Activated CD8-positive, alpha-beta memory T cell treated with anti-CD3 and anti-CD28 coated beads, Interleukin-2, amount 10 ng/mL, durations not matched to agents 7 days and 5 days (primary cell): ENCODE results near the gene EXOSC7. TPM values are rescaled to one million over a fixed set of nuclear protein-coding genes. Genes with fewer than 3 reads are reported as not detected.

Source experiments
- ATAC-seq: fragments of 150-1000 bp; cut with Tn5 transposase; one replicate; pipeline ENCODE4 v1.10.0; 2021; ENCODE audit warnings: moderate library complexity
- CTCF ChIA-PET: fragments of 350-600 bp; sonication (Branson Sonifier 250); formaldehyde crosslinking; loops from one replicate; lab custom pipeline; 2021; ENCODE audit warnings: antibody characterized with exemption; lab: Charles Lee
- DNase-seq: peaks from one replicate; pipeline ENCODE4 v3.0.0-alpha.2; 2020
- H3K27ac Mint-ChIP-seq: one replicate; pipeline ENCODE4 v1.8.0; 2021; ENCODE audit warnings: mild to moderate bottlenecking, mixed read lengths
- H3K27me3 Mint-ChIP-seq: one replicate; pipeline ENCODE4 v1.8.0; 2021; ENCODE audit warnings: mixed read lengths
- H3K36me3 Mint-ChIP-seq: one replicate; pipeline ENCODE4 v1.8.0; 2021; ENCODE audit warnings: mild to moderate bottlenecking, mixed read lengths
- H3K4me1 Mint-ChIP-seq: one replicate; pipeline ENCODE4 v1.8.0; 2021; ENCODE audit warnings: mixed read lengths
- H3K4me3 Mint-ChIP-seq: one replicate; pipeline ENCODE4 v1.8.0; 2021; ENCODE audit warnings: mild to moderate bottlenecking, moderate library complexity, mixed read lengths
- H3K9me3 Mint-ChIP-seq: one replicate; pipeline ENCODE4 v1.8.0; 2022; ENCODE audit warnings: low read depth, mixed read lengths
- total RNA-seq, 2 experiments: library from RNA; stranded (reverse); gene quantifications; one replicate each; pipeline ENCODE4 v1.2.3, GENCODE V29; 2021

EXOSC7 gene
- total RNA-seq, 2 experiments from 2014 or later: 51.3 to 66.1 TPM

DNA sequence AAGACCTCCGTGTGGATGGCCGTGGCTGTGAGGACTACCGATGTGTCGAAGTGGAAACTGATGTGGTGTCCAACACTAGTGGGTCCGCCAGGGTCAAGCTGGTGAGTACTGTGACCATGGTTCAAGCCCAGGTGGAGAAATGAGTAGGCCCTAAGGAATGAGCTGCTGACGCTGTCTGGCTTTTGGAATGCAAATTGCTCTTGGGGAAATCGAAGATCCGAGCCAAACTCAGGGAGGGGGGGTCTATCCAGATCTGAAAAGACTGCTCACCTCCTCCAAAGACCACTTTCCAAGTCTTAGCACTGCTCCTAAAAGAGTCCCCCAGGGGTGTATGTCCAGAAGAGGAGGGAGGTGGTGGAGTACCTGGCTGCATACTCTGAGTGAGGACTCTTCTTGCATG, 13.1 kb downstream of the EXOSC7 start:
- CTCF ChIA-PET: interaction anchor here (0.9 to 1.1 kb wide), 2 partner anchors 12 to 22 kb away, joined by 3 to 5 read pairs; no protein-coding TSS in a partner anchor
- Mint-ChIP-seq H3K4me1 (peaks cover 30% of the 10 kb centered on the region), H3K27ac (no peak overlapping the region), H3K27me3 (no peaks in the 10 kb centered on the region), H3K36me3 (peaks cover 40% of the 10 kb centered on the region), H3K4me3 (no peak overlapping the region), H3K9me3 (no peaks in the 10 kb centered on the region)
- DNase-seq (no peak), ATAC-seq (no peak)

- H3K27me3 Mint-ChIP-seq: no peaks in the 10 kb centered on the region
- H3K4me1 Mint-ChIP-seq: peaks cover 27% of the 10 kb centered on the region
- H3K36me3 Mint-ChIP-seq: peaks cover 43% of the 10 kb centered on the region
- no peak overlapping the region for H3K27ac Mint-ChIP-seq
- ATAC-seq (no peak), DNase-seq (no peak)
- CTCF ChIA-PET: no interaction called here
- H3K9me3 Mint-ChIP-seq: no peaks in the 10 kb centered on the region
- H3K4me3 Mint-ChIP-seq: no peak overlapping the region
Measured at GRCh38 chr3:44989636-44990373, 13.8 kb downstream of the EXOSC7 start.

GRCh38 chr3:44991326-44991725, 15.3 kb downstream of the EXOSC7 start:
- ATAC-seq (no peak), DNase-seq (no peak)
- peaks cover 25% of the 10 kb centered on the region for H3K4me1 Mint-ChIP-seq
- H3K36me3 Mint-ChIP-seq: peaks cover 40% of the 10 kb centered on the region
- H3K4me3 Mint-ChIP-seq: no peak overlapping the region
- no peaks in the 10 kb centered on the region for H3K9me3 Mint-ChIP-seq
- no peaks in the 10 kb centered on the region for H3K27me3 Mint-ChIP-seq
- CTCF ChIA-PET: interaction anchor here (1.2 to 2.9 kb wide), 3 partner anchors 9 to 16 kb away, joined by 4 to 17 read pairs (median 5); partner anchors contain the start of genes EXOSC7 and ZDHHC3
- peak overlapping the region; percentile 49 for H3K27ac Mint-ChIP-seq

- Mint-ChIP-seq H3K9me3 (no peaks in the 10 kb centered on the region), H3K27ac (no peak overlapping the region), H3K4me1 (peaks cover 29% of the 10 kb centered on the region), H3K27me3 (no peaks in the 10 kb centered on the region), H3K4me3 (no peak overlapping the region), H3K36me3 (peaks cover 47% of the 10 kb centered on the region)
- CTCF ChIA-PET: interaction anchor here (0.7 to 2.9 kb wide), 9 partner anchors 8 to 217 kb away, joined by 3 to 17 read pairs (median 4); partner anchors contain the start of genes EXOSC7 and ZDHHC3
- ATAC-seq (no peak), DNase-seq (no peak)
Measured at GRCh38 chr3:44992555-44993470, 16.8 kb downstream of the EXOSC7 start.

GRCh38 chr3:44993471-44994205, 17.6 kb downstream of the EXOSC7 start:
- H3K36me3 Mint-ChIP-seq: peaks cover 50% of the 10 kb centered on the region
- no peak for ATAC-seq

GRCh38 chr3:44995142-44995770, 19.2 kb downstream of the EXOSC7 start:
- H3K4me3 Mint-ChIP-seq: no peak overlapping the region
- H3K36me3 Mint-ChIP-seq: peaks cover 60% of the 10 kb centered on the region
- peaks cover 29% of the 10 kb centered on the region for H3K4me1 Mint-ChIP-seq
- CTCF ChIA-PET: interaction anchor here (0.5 to 1.1 kb wide), 2 partner anchors 10 to 1380 kb away, joined by 3 read pairs; no protein-coding TSS in a partner anchor
- peak overlapping the region; percentile 46 for H3K27ac Mint-ChIP-seq
- no peaks in the 10 kb centered on the region for H3K27me3 Mint-ChIP-seq
- H3K9me3 Mint-ChIP-seq: no peaks in the 10 kb centered on the region
- DNase-seq (no peak), ATAC-seq (no peak)

More at GRCh38 chr3:44993471-44994205, 17.6 kb downstream of the EXOSC7 start:
- H3K4me3 Mint-ChIP-seq: no peak overlapping the region
- no peaks in the 10 kb centered on the region for H3K9me3 Mint-ChIP-seq
- no peaks in the 10 kb centered on the region for H3K27me3 Mint-ChIP-seq
- no peak for DNase-seq
- peaks cover 29% of the 10 kb centered on the region for H3K4me1 Mint-ChIP-seq
- CTCF ChIA-PET: interaction anchor here (0.9 to 2.9 kb wide), 2 partner anchors 18 to 217 kb away, joined by 3 to 17 read pairs; partner anchors contain the start of genes EXOSC7 and ZDHHC3
- H3K27ac Mint-ChIP-seq: no peak overlapping the region

DNA sequence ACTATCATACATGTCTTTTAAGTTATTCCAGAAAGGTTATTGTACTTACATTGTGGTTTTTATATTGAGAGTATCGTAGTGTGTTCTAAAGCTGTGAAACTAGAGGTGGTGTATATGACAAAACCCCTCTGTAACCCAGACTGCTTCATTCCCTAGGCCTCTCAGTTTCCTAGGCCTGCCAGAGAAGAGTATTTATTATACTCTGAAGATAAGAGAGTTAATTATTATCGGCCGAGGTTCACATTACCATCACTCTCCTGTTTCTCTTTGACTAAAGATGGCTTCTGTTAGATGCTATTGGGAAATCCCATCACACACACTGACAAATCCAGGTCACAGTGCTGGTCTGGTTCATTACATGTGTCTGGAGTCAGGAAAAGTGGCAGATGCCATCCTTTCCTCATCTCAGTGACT, 20.5 kb downstream of the EXOSC7 start:
- Mint-ChIP-seq H3K4me1 (peaks cover 30% of the 10 kb centered on the region), H3K36me3 (peaks cover 57% of the 10 kb centered on the region), H3K27ac (no peak overlapping the region), H3K9me3 (no peaks in the 10 kb centered on the region), H3K4me3 (no peak overlapping the region), H3K27me3 (no peaks in the 10 kb centered on the region)
- ATAC-seq: no peak
- CTCF ChIA-PET: no interaction called here
- DNase-seq: no peak

DNA sequence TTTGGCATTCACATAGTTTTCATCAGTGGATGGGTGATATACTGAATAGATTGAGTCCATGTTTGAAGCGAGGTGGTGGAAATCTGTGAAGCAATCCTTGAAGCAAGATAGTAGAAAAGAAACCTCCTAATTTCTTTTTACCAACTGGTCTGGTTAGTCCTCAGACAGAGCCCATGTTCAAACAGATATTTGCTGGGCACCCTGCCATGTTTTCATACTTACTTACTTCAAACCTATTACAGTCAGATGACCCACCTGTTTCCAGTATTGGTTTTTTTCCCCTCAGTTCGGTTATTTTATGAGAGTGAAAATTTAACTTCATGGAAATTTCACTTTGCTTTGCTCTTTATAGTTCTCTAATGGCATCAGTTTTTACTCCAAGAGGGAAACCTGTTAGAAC, 23.7 kb downstream of the EXOSC7 start:
- DNase-seq (no peak), ATAC-seq (no peak)
- no peak overlapping the region for H3K4me3 Mint-ChIP-seq
- CTCF ChIA-PET: interaction anchor here (1.2 kb wide), 1 partner anchor 13 kb away, joined by 3 read pairs; no protein-coding TSS in a partner anchor
- H3K27me3 Mint-ChIP-seq: no peaks in the 10 kb centered on the region
- peaks cover 20% of the 10 kb centered on the region for H3K4me1 Mint-ChIP-seq
- peak overlapping the region; percentile 19 for H3K27ac Mint-ChIP-seq
- peaks cover 55% of the 10 kb centered on the region for H3K36me3 Mint-ChIP-seq
- peaks cover under 1% of the 10 kb centered on the region for H3K9me3 Mint-ChIP-seq

DNA sequence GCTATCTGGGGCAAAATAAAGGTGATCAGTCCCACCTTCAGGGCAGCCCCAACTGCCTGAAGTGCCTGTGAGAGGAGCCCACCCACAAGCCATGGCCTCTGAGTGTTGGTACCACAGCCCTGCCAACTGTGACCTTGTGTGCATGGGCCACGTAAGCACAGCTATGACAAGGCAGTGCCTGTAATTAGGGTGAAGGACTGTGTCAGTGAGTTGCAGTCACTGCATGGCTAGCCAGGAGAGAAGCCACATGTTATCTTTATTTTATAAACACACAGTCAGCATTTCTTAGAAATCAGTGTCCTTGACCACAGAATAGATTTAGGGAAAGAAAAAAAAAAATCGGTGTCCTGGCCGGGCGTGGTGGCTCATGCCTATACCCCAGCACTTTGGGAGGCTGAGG, 24.8 kb downstream of the EXOSC7 start:
- Mint-ChIP-seq H3K27me3 (no peaks in the 10 kb centered on the region), H3K36me3 (peaks cover 65% of the 10 kb centered on the region), H3K4me1 (peaks cover 24% of the 10 kb centered on the region), H3K9me3 (peaks cover 3% of the 10 kb centered on the region), H3K27ac (peak overlapping the region; percentile 35), H3K4me3 (no peak overlapping the region)
- CTCF ChIA-PET: interaction anchor here (0.7 to 1.6 kb wide), 4 partner anchors 9 to 208 kb away, joined by 3 to 4 read pairs (median 4); no protein-coding TSS in a partner anchor
- ATAC-seq (no peak), DNase-seq (no peak)

GRCh38 chr3:45001738-45002137, 25.7 kb downstream of the EXOSC7 start:
- Mint-ChIP-seq H3K4me1 (peaks cover 21% of the 10 kb centered on the region), H3K36me3 (peaks cover 63% of the 10 kb centered on the region), H3K27ac (no peak overlapping the region), H3K4me3 (no peak overlapping the region), H3K9me3 (peaks cover 3% of the 10 kb centered on the region), H3K27me3 (no peaks in the 10 kb centered on the region)
- ATAC-seq (no peak), DNase-seq (no peak)
- CTCF ChIA-PET: interaction anchor here (1.6 to 1.9 kb wide), 2 partner anchors 10 to 25 kb away, joined by 3 to 5 read pairs; no protein-coding TSS in a partner anchor

- CTCF ChIA-PET: interaction anchor here (1.6 to 1.9 kb wide), 2 partner anchors 10 to 25 kb away, joined by 3 to 5 read pairs; no protein-coding TSS in a partner anchor
- H3K4me1 Mint-ChIP-seq: peaks cover 25% of the 10 kb centered on the region
- peaks cover 3% of the 10 kb centered on the region for H3K9me3 Mint-ChIP-seq
- no peak overlapping the region for H3K4me3 Mint-ChIP-seq
- no peak overlapping the region for H3K27ac Mint-ChIP-seq
- no peaks in the 10 kb centered on the region for H3K27me3 Mint-ChIP-seq
- ATAC-seq (no peak), DNase-seq (no peak)
- H3K36me3 Mint-ChIP-seq: peaks cover 63% of the 10 kb centered on the region
Measured at GRCh38 chr3:45002139-45002660, 26.2 kb downstream of the EXOSC7 start.

DNA sequence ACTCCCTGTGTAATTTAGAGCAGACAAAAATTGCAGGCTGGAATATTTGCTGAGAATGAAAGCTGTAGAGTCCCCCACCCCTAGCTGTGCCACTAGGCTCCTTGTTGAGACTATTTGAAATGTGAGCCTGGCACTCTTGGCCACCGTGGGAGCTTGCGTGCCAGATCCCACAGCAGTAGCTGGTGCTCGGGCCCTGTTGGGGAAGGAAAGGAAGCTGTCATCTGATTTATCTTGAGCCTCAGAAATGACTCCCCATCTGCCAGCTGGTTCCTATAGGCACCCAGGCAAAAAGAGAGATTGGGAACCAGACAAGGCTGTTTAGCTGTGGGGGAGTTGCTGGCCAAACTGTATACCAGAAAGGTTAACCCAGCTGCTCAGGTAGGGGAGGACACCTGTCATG, 26.7 kb downstream of the EXOSC7 start:
- ATAC-seq: no peak
- DNase-seq: no peak
- peaks cover 60% of the 10 kb centered on the region for H3K36me3 Mint-ChIP-seq
- H3K27ac Mint-ChIP-seq: no peak overlapping the region
- H3K4me3 Mint-ChIP-seq: no peak overlapping the region
- H3K9me3 Mint-ChIP-seq: peaks cover 3% of the 10 kb centered on the region
- no peaks in the 10 kb centered on the region for H3K27me3 Mint-ChIP-seq
- CTCF ChIA-PET: interaction anchor here (1.9 kb wide), 1 partner anchor 11 kb away, joined by 5 read pairs; no protein-coding TSS in a partner anchor
- peaks cover 25% of the 10 kb centered on the region for H3K4me1 Mint-ChIP-seq
